ENCODE results near the gene STAMBP. TPM values are rescaled to one million over a fixed set of nuclear protein-coding genes. Genes with fewer than 3 reads are reported as not detected.

STAMBP gene
- total and polyA plus RNA-seq, 2 of the 13 experiments (the other 11 are each of a cell fraction or from before 2014, with no cell fraction given) = 49.6 to 53.2 TPM

DNA sequence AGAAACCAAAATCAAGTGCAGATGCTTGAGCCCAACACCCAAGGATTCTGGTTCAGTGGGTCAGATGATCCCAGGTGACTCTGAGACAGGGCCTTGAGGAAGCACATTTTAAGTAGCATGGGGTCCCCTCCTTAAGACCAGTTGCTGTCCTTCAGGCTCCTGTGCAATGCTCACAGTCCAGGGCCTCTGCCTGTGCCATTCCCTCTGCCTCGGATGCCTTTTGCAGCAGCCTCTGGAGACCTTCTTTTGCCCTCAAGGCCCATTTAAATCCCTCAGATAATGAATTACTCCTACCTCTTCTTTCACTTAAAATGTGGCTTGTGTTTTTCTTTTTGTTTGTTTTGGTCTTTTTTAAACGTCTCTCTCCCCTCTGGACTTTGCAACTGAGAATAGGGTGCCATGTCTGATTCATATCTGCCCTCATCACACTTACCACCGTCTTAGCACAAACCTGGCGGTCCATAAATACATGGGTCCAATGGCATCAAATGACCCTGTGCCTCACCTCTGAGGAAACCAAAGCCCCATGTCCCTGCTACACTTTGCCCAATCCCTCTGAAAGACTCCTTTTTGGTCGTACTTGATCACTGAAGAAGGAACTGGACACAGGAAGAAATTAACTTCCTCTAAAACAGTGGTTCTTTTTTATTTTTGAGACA, 78.2 kb downstream of the STAMBP start:
- no peaks in the 10 kb centered on the region for H4K20me1 ChIP-seq (ENCODE audit: insufficient read depth, low read length)
- H3K9ac ChIP-seq (ENCODE audit: insufficient read depth, low read depth, low read length) = no peak overlapping the region
- no peaks in the 10 kb centered on the region for H3K9me3 ChIP-seq (ENCODE audit: low read length)
- H3K27ac ChIP-seq (ENCODE audit: extremely low read length, insufficient read depth, low read length) = no peak overlapping the region
- no peak for DNase-seq (ENCODE audit: low spot score)
- H3K27me3 ChIP-seq (ENCODE audit: control insufficient read depth in 1 of 2, insufficient read depth in 2 of 2, low read length in 2 of 2) = peaks cover 2 to 23% of the 10 kb centered on the region in 2 experiments; a peak in 3 of 5 replicates
- peaks cover 15% of the 10 kb centered on the region for H3K4me1 ChIP-seq (ENCODE audit: insufficient read depth, low read length)
- FAIRE-seq = no peak
- CTCF ChIA-PET (ENCODE audit: low intra/inter-chr PET ratio, low total read pairs) = no interaction called here
- no peak overlapping the region for H3K4me2 ChIP-seq (ENCODE audit: low read depth, low read length)
- H3K79me2 ChIP-seq (ENCODE audit: insufficient read depth, low read length) = no peaks in the 10 kb centered on the region
- intact Hi-C loops (cut with micrococcal nuclease; ENCODE audit: unreplicated experiment) = no loop called here
- no TSS peak for BruUV-seq (replicated peaks)
- TF ChIP-seq ZNF564 (CRISPR knock-in tag; IDR thresholded peaks at IDR 0.05) (no peak), ZNF225 (CRISPR knock-in tag; IDR thresholded peaks at IDR 0.05) (no peak), CC2D1A (CRISPR knock-in tag; IDR thresholded peaks at IDR 0.05) (no peak), SATB2 (CRISPR knock-in tag; IDR thresholded peaks at IDR 0.05) (no peak), ZNF878 (CRISPR knock-in tag; IDR thresholded peaks at IDR 0.05) (no peak), RFXAP (CRISPR knock-in tag; IDR thresholded peaks at IDR 0.05; ENCODE audit: borderline replicate concordance) (no peak), HOXD1 (CRISPR knock-in tag; IDR thresholded peaks at IDR 0.05) (no peak), ZNF567 (CRISPR knock-in tag; IDR thresholded peaks at IDR 0.05; ENCODE audit: borderline replicate concordance) (no peak), ZNF879 (CRISPR knock-in tag; IDR thresholded peaks at IDR 0.05) (no peak)
- TF ChIP-seq, protein P1, sequence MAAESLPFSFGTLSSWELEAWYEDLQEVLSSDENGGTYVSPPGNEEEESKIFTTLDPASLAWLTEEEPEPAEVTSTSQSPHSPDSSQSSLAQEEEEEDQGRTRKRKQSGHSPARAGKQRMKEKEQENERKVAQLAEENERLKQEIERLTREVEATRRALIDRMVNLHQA (CRISPR knock-in tag; IDR thresholded peaks at IDR 0.05) = no peak
- TF ChIP-seq, protein P2, sequence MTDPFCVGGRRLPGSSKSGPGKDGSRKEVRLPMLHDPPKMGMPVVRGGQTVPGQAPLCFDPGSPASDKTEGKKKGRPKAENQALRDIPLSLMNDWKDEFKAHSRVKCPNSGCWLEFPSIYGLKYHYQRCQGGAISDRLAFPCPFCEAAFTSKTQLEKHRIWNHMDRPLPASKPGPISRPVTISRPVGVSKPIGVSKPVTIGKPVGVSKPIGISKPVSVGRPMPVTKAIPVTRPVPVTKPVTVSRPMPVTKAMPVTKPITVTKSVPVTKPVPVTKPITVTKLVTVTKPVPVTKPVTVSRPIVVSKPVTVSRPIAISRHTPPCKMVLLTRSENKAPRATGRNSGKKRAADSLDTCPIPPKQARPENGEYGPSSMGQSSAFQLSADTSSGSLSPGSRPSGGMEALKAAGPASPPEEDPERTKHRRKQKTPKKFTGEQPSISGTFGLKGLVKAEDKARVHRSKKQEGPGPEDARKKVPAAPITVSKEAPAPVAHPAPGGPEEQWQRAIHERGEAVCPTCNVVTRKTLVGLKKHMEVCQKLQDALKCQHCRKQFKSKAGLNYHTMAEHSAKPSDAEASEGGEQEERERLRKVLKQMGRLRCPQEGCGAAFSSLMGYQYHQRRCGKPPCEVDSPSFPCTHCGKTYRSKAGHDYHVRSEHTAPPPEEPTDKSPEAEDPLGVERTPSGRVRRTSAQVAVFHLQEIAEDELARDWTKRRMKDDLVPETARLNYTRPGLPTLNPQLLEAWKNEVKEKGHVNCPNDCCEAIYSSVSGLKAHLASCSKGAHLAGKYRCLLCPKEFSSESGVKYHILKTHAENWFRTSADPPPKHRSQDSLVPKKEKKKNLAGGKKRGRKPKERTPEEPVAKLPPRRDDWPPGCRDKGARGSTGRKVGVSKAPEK (CRISPR knock-in tag; IDR thresholded peaks at IDR 0.05; ENCODE audit: borderline replicate concordance) = no peak
- TF ChIP-seq, protein P3, sequence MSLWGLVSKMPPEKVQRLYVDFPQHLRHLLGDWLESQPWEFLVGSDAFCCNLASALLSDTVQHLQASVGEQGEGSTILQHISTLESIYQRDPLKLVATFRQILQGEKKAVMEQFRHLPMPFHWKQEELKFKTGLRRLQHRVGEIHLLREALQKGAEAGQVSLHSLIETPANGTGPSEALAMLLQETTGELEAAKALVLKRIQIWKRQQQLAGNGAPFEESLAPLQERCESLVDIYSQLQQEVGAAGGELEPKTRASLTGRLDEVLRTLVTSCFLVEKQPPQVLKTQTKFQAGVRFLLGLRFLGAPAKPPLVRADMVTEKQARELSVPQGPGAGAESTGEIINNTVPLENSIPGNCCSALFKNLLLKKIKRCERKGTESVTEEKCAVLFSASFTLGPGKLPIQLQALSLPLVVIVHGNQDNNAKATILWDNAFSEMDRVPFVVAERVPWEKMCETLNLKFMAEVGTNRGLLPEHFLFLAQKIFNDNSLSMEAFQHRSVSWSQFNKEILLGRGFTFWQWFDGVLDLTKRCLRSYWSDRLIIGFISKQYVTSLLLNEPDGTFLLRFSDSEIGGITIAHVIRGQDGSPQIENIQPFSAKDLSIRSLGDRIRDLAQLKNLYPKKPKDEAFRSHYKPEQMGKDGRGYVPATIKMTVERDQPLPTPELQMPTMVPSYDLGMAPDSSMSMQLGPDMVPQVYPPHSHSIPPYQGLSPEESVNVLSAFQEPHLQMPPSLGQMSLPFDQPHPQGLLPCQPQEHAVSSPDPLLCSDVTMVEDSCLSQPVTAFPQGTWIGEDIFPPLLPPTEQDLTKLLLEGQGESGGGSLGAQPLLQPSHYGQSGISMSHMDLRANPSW (CRISPR knock-in tag; IDR thresholded peaks at IDR 0.05; ENCODE audit: borderline replicate concordance) = no peak
- peak; percentile 27; the same call in 2 of the 3 replicates for ATAC-seq
- no peaks in the 10 kb centered on the region for H3K36me3 ChIP-seq (replicated peaks in 1 of 2; ENCODE audit: control insufficient read depth in 1 of 2, insufficient read depth in 2 of 2, low read length in 2 of 2)
- H3K4me3 ChIP-seq (replicated peaks in 1 of 3; ENCODE audit: insufficient read depth in 1 of 3, low read depth in 2 of 3, low read length in 3 of 3) = no peak overlapping the region
- POLR2A ChIA-PET = no interaction called here
- in situ Hi-C loops (cut with HindIII; ENCODE audit: extremely low pct_ligation_motif_present, low pct_unique_long_range_greater_than_20kb) = no loop called here
- H2AFZ ChIP-seq (ENCODE audit: low read length) = no peak overlapping the region
- WGBS (ENCODE audit: low lambda C conversion rate) = 36% methylated on average over 5 of the region's 5 CpGs
